Nephron (organoid): ENCODE results near the gene CCDC171.
"Not testable (repeated sequence)": the region's sequence is repeated elsewhere in the genome, so short reads cannot be mapped to it uniquely, and the experiment has no call there.

Experiments
- H3K27ac Mint-ChIP-seq, 3 experiments: 2 replicates each; pipeline ENCODE4 v1.8.0; 2020; ENCODE audit warnings: mixed read lengths in 3 of 3, mild to moderate bottlenecking in 2 of 3, moderate library complexity in 1 of 3
- H3K27me3 Mint-ChIP-seq: 2 replicates; pipeline ENCODE4 v1.8.0; 2021; ENCODE audit warnings: low read depth, mild to moderate bottlenecking, moderate library complexity, mixed read lengths
- H3K36me3 Mint-ChIP-seq: 2 replicates; pipeline ENCODE4 v1.8.0; 2020; ENCODE audit warnings: low read depth, mixed read lengths
- H3K4me1 Mint-ChIP-seq: 2 replicates; pipeline ENCODE4 v1.8.0; 2020; ENCODE audit warnings: mixed read lengths
- H3K4me3 Mint-ChIP-seq, 3 experiments: 2 replicates each; pipeline ENCODE4 v1.8.0; 2020; ENCODE audit warnings: mild to moderate bottlenecking in 3 of 3, mixed read lengths in 3 of 3, moderate library complexity in 2 of 3
- H3K9me3 Mint-ChIP-seq: 2 replicates; pipeline ENCODE4 v1.8.0; 2020; ENCODE audit warnings: mixed read lengths
- CTCF ChIP-seq, 3 experiments: fragments of 200-600 bp; sonication (generic); IDR thresholded peaks; one replicate each; pipeline ENCODE4 v1.5.0; 2021; ENCODE audit warnings: antibody characterized with exemption in 3 of 3; ENCODE audit not compliant: unreplicated experiment in 3 of 3

Gene CCDC171

GRCh38 chr9:15576350-15577050, 23.7 kb downstream of the CCDC171 start:
- no peaks in the 10 kb centered on the region for H3K27me3 Mint-ChIP-seq
- peak overlapping the region; percentile 26 to 68 (median 39) for H3K27ac Mint-ChIP-seq
- no peak for TF ChIP-seq CTCF (IDR thresholded peaks at IDR 0.05; ENCODE audit: unreplicated experiment in 3 of 3)
- peaks cover 25% of the 10 kb centered on the region for H3K36me3 Mint-ChIP-seq
- peaks cover 8% of the 10 kb centered on the region for H3K9me3 Mint-ChIP-seq
- no peaks in the 10 kb centered on the region for H3K4me1 Mint-ChIP-seq
- H3K4me3 Mint-ChIP-seq = no peak overlapping the region

- TF ChIP-seq CTCF (IDR thresholded peaks at IDR 0.05; ENCODE audit: unreplicated experiment in 3 of 3) = no peak
- Mint-ChIP-seq H3K27me3 (no peaks in the 10 kb centered on the region), H3K9me3 (peaks cover 14% of the 10 kb centered on the region), H3K36me3 (peaks cover 33% of the 10 kb centered on the region), H3K27ac (peak overlapping the region in 1 of 3 experiments; percentile 49), H3K4me3 (no peak overlapping the region), H3K4me1 (no peaks in the 10 kb centered on the region)
These were observed 25.9 kb downstream of the CCDC171 start for GRCh38 chr9:15578714-15579113.

DNA sequence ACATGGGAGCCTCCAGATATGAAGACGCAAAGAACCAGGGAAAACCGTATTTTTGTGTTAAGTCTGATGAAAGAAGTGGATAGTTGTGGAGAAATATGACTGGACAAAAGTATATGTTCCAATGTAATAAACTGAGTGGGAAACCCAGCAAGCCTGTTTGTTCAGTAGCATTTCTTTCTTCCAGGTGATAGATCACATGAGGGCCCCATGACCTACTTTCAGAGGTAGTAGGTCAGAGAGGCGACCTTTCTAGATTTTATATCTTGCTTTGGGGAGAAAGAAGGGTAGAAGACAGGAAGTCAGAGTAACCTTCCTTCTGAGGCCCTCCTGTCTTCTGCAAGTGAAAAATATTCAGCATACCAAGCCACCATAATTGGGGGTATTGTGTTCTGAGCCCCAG, 31.5 kb downstream of the CCDC171 start:
- Mint-ChIP-seq H3K36me3 (peaks cover 40% of the 10 kb centered on the region), H3K9me3 (peaks cover 14% of the 10 kb centered on the region), H3K4me3 (no peak overlapping the region), H3K27ac (no peak overlapping the region), H3K4me1 (no peaks in the 10 kb centered on the region), H3K27me3 (no peaks in the 10 kb centered on the region)
- no peak for TF ChIP-seq CTCF (IDR thresholded peaks at IDR 0.05; ENCODE audit: unreplicated experiment in 3 of 3)

- Mint-ChIP-seq H3K9me3 (peaks cover 5% of the 10 kb centered on the region), H3K4me3 (no peak overlapping the region), H3K27me3 (no peaks in the 10 kb centered on the region), H3K4me1 (no peaks in the 10 kb centered on the region), H3K27ac (no peak overlapping the region), H3K36me3 (peaks cover 17% of the 10 kb centered on the region)
- TF ChIP-seq CTCF (IDR thresholded peaks at IDR 0.05; ENCODE audit: unreplicated experiment in 3 of 3) = no peak
These were observed 39.5 kb downstream of the CCDC171 start for GRCh38 chr9:15592317-15592716.

GRCh38 chr9:15592940-15593339, 40.1 kb downstream of the CCDC171 start:
- H3K4me1 Mint-ChIP-seq = not testable (repeated sequence)
- peaks cover 17% of the 10 kb centered on the region for H3K36me3 Mint-ChIP-seq

GRCh38 chr9:15600666-15601330, 48.0 kb downstream of the CCDC171 start:
- not testable (repeated sequence) for H3K4me1 Mint-ChIP-seq, H3K27ac Mint-ChIP-seq, H3K27me3 Mint-ChIP-seq, H3K4me3 Mint-ChIP-seq
- Mint-ChIP-seq H3K9me3 (peaks cover 25% of the 10 kb centered on the region), H3K36me3 (peaks cover 35% of the 10 kb centered on the region)

More at GRCh38 chr9:15592940-15593339, 40.1 kb downstream of the CCDC171 start:
- not testable (repeated sequence) for H3K27me3 Mint-ChIP-seq, H3K9me3 Mint-ChIP-seq, H3K4me3 Mint-ChIP-seq, H3K27ac Mint-ChIP-seq
